IMR-90 (cell line): Measurements from ENCODE around the gene DCTN1. TPM values are rescaled to one million over a fixed set of nuclear protein-coding genes. Genes with fewer than 3 reads are reported as not detected.

Experiments
- ATAC-seq: fragments of 200-7000 bp; cut with Tn5 transposase; 2 replicates; pipeline ENCODE4 v1.9.1; 2020; ENCODE audit warnings: low read depth, mild to moderate bottlenecking, moderate library complexity
- BruUV-seq: library from RNA; stranded (reverse); fragments of 400-500 nt; replicated peaks from 2 replicates; lab custom pipeline; 2021; lab: Mats Ljungman, UMichigan
- CTCF ChIA-PET: fragments of 300-600 bp; formaldehyde crosslinking; extraction: SDS; loops from one replicate; lab custom pipeline; 2021; ENCODE audit warnings: antibody characterized with exemption; lab: Yijun Ruan, JAX
- POLR2A ChIA-PET: fragments of 300-600 bp; sonication (Branson Sonifier 250); formaldehyde crosslinking; loops from one replicate; lab custom pipeline; 2022; ENCODE audit warnings: antibody characterized with exemption; ENCODE audit not compliant: unreplicated experiment; lab: Charles Lee
- DNase-seq: peaks from one replicate; pipeline ENCODE4 v3.0.0; 2013
- H2AFZ ChIP-seq: replicated peaks from 2 replicates; pipeline ENCODE3; 2013; ENCODE audit warnings: low read length, mild to moderate bottlenecking; ENCODE audit not compliant: poor library complexity
- H2AK5ac ChIP-seq: 2 replicates; pipeline ENCODE4 v1.6.1; 2013; ENCODE audit warnings: low read depth, low read length, inconsistent platforms
- H2AK9ac ChIP-seq: replicated peaks from 2 replicates; pipeline ENCODE3; 2013; ENCODE audit warnings: mild to moderate bottlenecking, low read depth, low read length, moderate library complexity; ENCODE audit not compliant: poor library complexity
- H2BK120ac ChIP-seq: 2 replicates; pipeline ENCODE4 v1.6.1; 2013; ENCODE audit warnings: low read depth, low read length, inconsistent platforms
- H2BK15ac ChIP-seq: 3 replicates; pipeline ENCODE4 v1.6.1; 2013; ENCODE audit warnings: low read depth, low read length, inconsistent platforms
- H2BK20ac ChIP-seq: 2 replicates; pipeline ENCODE4 v1.6.1; 2013; ENCODE audit warnings: low read depth, mild to moderate bottlenecking, inconsistent platforms, low read length, moderate library complexity
- H2BK5ac ChIP-seq: 2 replicates; pipeline ENCODE4 v1.6.1; 2013; ENCODE audit warnings: mild to moderate bottlenecking, low read depth, low read length, inconsistent platforms; ENCODE audit not compliant: poor library complexity, severe bottlenecking
- H3K14ac ChIP-seq: replicated peaks from 2 replicates; pipeline ENCODE4 v1.6.1; 2013; ENCODE audit warnings: low read depth, low read length, inconsistent platforms
- H3K18ac ChIP-seq: 2 replicates; pipeline ENCODE4 v1.6.1; 2013; ENCODE audit warnings: low read depth, low read length, control low read depth
- H3K23ac ChIP-seq: 2 replicates; pipeline ENCODE4 v1.6.1; 2013; ENCODE audit warnings: low read depth, low read length, inconsistent platforms
- H3K27ac ChIP-seq: 2 replicates; pipeline ENCODE4 v1.5.1; 2013; ENCODE audit warnings: mild to moderate bottlenecking, control low read depth, low read length; ENCODE audit not compliant: insufficient read depth
- H3K27me3 ChIP-seq: 2 replicates; pipeline ENCODE4 v1.6.1; 2013; ENCODE audit warnings: low read length; ENCODE audit not compliant: control insufficient read depth, insufficient read depth
- H3K36me3 ChIP-seq: 2 replicates; pipeline ENCODE4 v1.6.1; 2013; ENCODE audit warnings: low read length, mixed read lengths; ENCODE audit not compliant: control insufficient read depth, insufficient read depth
- H3K4ac ChIP-seq: 2 replicates; pipeline ENCODE4 v1.6.1; 2013; ENCODE audit warnings: low read depth, low read length, inconsistent platforms
- H3K4me1 ChIP-seq: 2 replicates; pipeline ENCODE4 v1.6.1; 2013; ENCODE audit warnings: low read length, mixed read lengths; ENCODE audit not compliant: control insufficient read depth, insufficient read depth
- H3K4me2 ChIP-seq: 2 replicates; pipeline ENCODE4 v1.6.1; 2013; ENCODE audit warnings: low read depth, mild to moderate bottlenecking, control low read depth, low read length, moderate library complexity
- H3K4me3 ChIP-seq: 2 replicates; pipeline ENCODE4 v1.5.1; 2013; ENCODE audit warnings: low read depth, mild to moderate bottlenecking, control low read depth, low read length, moderate library complexity; ENCODE audit not compliant: insufficient read depth
- H3K56ac ChIP-seq: 2 replicates; pipeline ENCODE4 v1.6.1; 2013; ENCODE audit warnings: low read length, inconsistent platforms; ENCODE audit not compliant: insufficient read depth; ENCODE audit errors: extremely low read depth
- H3K79me1 ChIP-seq, 2 experiments: 2 replicates each; pipeline ENCODE4 v1.6.1; 2013; ENCODE audit warnings: low read length in 2 of 2, inconsistent platforms in 1 of 2, low read depth in 1 of 2
- H3K9ac ChIP-seq: 2 replicates; pipeline ENCODE4 v1.6.1; 2013; ENCODE audit warnings: low read depth, low read length, control low read depth
- H3K9me1 ChIP-seq: 2 replicates; pipeline ENCODE4 v1.6.1; 2013; ENCODE audit warnings: low read length, inconsistent platforms; ENCODE audit not compliant: insufficient read depth
- H3K9me3 ChIP-seq: 2 replicates; pipeline ENCODE4 v1.6.1; 2013; ENCODE audit warnings: low read length; ENCODE audit not compliant: control insufficient read depth, insufficient read depth
- H4K20me1 ChIP-seq: 2 replicates; pipeline ENCODE4 v1.6.1; 2013; ENCODE audit warnings: low read length, inconsistent platforms; ENCODE audit not compliant: insufficient read depth
- H4K5ac ChIP-seq: 2 replicates; pipeline ENCODE4 v1.6.1; 2013; ENCODE audit warnings: mild to moderate bottlenecking, low read depth, low read length, control low read depth
- H4K8ac ChIP-seq, 2 experiments: 2 replicates each; pipeline ENCODE4 v1.6.1; 2013; ENCODE audit warnings: low read depth in 2 of 2, low read length in 2 of 2, control low read depth in 1 of 2, inconsistent platforms in 1 of 2
- H4K91ac ChIP-seq: 2 replicates; pipeline ENCODE4 v1.6.1; 2013; ENCODE audit warnings: low read depth, low read length, inconsistent platforms; ENCODE audit not compliant: insufficient read depth
- BHLHE40 ChIP-seq: fragments of 150-350 bp; IDR thresholded peaks from 2 replicates; pipeline ENCODE4 v1.6.1; 2016; ENCODE audit warnings: mild to moderate bottlenecking, low read depth, low read length
- CHD1 ChIP-seq: IDR thresholded peaks from 2 replicates; pipeline ENCODE4 v1.6.1; 2012; ENCODE audit warnings: low read depth, low read length, improper control_type of control experiment
- CTCF ChIP-seq: conservative IDR thresholded peaks from 2 replicates; pipeline ENCODE4 v1.5.1; 2012; ENCODE audit warnings: mild to moderate bottlenecking, low read depth, low read length, improper control_type of control experiment
- ELK1 ChIP-seq: fragments of 150-350 bp; IDR thresholded peaks from 2 replicates; pipeline ENCODE4 v1.6.1; 2016; ENCODE audit warnings: low read depth, mild to moderate bottlenecking, low read length, moderate library complexity, borderline replicate concordance
- MAZ ChIP-seq: IDR thresholded peaks from 2 replicates; pipeline ENCODE4 v1.6.1; 2012; ENCODE audit warnings: low read depth, mild to moderate bottlenecking, low read length, improper control_type of control experiment, moderate library complexity, borderline replicate concordance
- NFE2L2 ChIP-seq: fragments of 150-350 bp; IDR thresholded peaks from 2 replicates; pipeline ENCODE4 v1.6.1; 2016; ENCODE audit warnings: low read depth, mild to moderate bottlenecking, low read length
- POLR2A ChIP-seq: IDR thresholded peaks from 2 replicates; pipeline ENCODE4 v1.6.1; 2012; ENCODE audit warnings: mild to moderate bottlenecking, low read depth, low read length
- RAD21 ChIP-seq: IDR thresholded peaks from 2 replicates; pipeline ENCODE4 v1.6.1; 2012; ENCODE audit warnings: low read length, improper control_type of control experiment
- RCOR1 ChIP-seq: IDR thresholded peaks from 2 replicates; pipeline ENCODE4 v1.6.1; 2012; ENCODE audit warnings: mild to moderate bottlenecking, low read length, improper control_type of control experiment; ENCODE audit not compliant: insufficient replicate concordance
- SMC3 ChIP-seq: fragments of 150-350 bp; IDR thresholded peaks from 2 replicates; pipeline ENCODE4 v1.6.1; 2016; ENCODE audit warnings: low read depth, mild to moderate bottlenecking, antibody characterized with exemption, low read length, moderate library complexity
- USF2 ChIP-seq: fragments of 150-350 bp; IDR thresholded peaks from 2 replicates; pipeline ENCODE4 v1.6.1; 2017; ENCODE audit warnings: mild to moderate bottlenecking, antibody characterized with exemption, low read length, low read depth
- WGBS, 2 experiments: methylation state at CpG; one replicate each; pipeline versions ENCODE4 v1.1.5 to v1.1.7; 2013; ENCODE audit warnings: missing lambda C conversion rate in 2 of 2; ENCODE audit not compliant: insufficient read length in 1 of 2; ENCODE audit errors: extremely low coverage in 2 of 2; 5-methylcytosine and 5-hydroxymethylcytosine counted together
- dilution Hi-C: fragments of 300-500 bp; cut with HindIII; formaldehyde crosslinking; loops from one replicate; pipeline ENCODE4 v1.14.3; 2018; ENCODE audit warnings: low sequenced_read_pairs; ENCODE audit not compliant: unreplicated experiment
- in situ Hi-C: fragments of 300-500 bp; cut with MboI; formaldehyde crosslinking; loops from 3 replicates; pipeline ENCODE4 v1.14.3; 2019; ENCODE audit warnings: low sequenced_read_pairs, inconsistent platforms, mixed read lengths
- intact Hi-C: fragments of 100-400 bp; cut with micrococcal nuclease; formaldehyde crosslinking; loops from 2 replicates; pipeline ENCODE4 v1.10.0; 2022
- polyA plus RNA-seq, 3 experiments: library from polyadenylated mRNA; depleted of rRNA; stranded (reverse); fragments of >200 nt; gene quantifications; 2 replicates each; pipeline ENCODE4 v1.2.3, GENCODE V29; 2012; ENCODE audit warnings: low replicate concordance in 1 of 3
- total RNA-seq: library from RNA; depleted of rRNA; stranded (reverse); fragments of >200 nt; gene quantifications from 2 replicates; pipeline ENCODE4 v1.2.3, GENCODE V29; 2012

DCTN1 gene
- total and polyA plus RNA-seq, 2 of the 4 experiments (the other 2 are of a cell fraction): 136 to 204 TPM

DNA sequence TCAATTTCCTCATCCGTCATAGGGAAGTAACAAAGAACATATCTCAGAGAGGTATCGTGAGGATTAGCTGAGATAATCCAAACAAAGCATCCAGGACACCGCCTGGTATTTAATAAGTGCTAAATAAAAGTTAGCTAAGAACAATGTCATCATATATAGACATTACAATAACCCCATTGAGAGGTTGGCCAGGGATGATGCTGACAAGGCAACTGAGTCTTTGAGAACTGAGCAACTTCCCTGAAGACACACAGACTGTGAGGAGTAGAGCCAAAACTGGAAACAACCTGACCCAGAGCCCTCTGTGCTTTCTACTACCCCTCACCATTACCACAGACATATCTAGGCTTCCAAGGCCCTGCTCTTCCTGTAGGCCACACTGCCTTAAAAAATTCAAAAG is 1.6 kb upstream of the DCTN1 start:
- WGBS, 2 experiments: no CpG with 5 or more reads among the region's 3 CpGs

More for the DNA sequence above, 1.6 kb upstream of the DCTN1 start:
- H2BK5ac ChIP-seq: no peak overlapping the region
- TF ChIP-seq SMC3 (no peak), CTCF (no peak), RAD21 (no peak), RCOR1 (no peak), USF2 (no peak), NFE2L2 (no peak), POLR2A (no peak), MAZ (no peak), CHD1 (no peak), ELK1 (no peak), BHLHE40 (no peak)
- BruUV-seq: no TSS peak
- dilution Hi-C loops (no loop called here), intact Hi-C loops (no loop called here), in situ Hi-C loops (no loop called here)
- H3K4me2 ChIP-seq: no peak overlapping the region
- H3K18ac ChIP-seq: peak overlapping the region; percentile 34; the same call in 1 of the 2 replicates
- no peak overlapping the region for H3K9ac ChIP-seq
- H3K4me3 ChIP-seq: no peak overlapping the region
- H2AK5ac ChIP-seq: no peak overlapping the region
- H2AK9ac ChIP-seq: no peak overlapping the region
- no peaks in the 10 kb centered on the region for H3K9me3 ChIP-seq
- H3K4me1 ChIP-seq: peaks cover 21% of the 10 kb centered on the region
- DNase-seq (no peak), ATAC-seq (no peak)
- no peak overlapping the region; the same call in 1 of the 2 replicates for H3K4ac ChIP-seq
- H4K8ac ChIP-seq: no peak overlapping the region; a peak in 1 of 4 replicates
- H3K36me3 ChIP-seq: peaks cover 14% of the 10 kb centered on the region
- no peak overlapping the region; the same call in 1 of the 2 replicates for H4K5ac ChIP-seq
- H3K9me1 ChIP-seq: peaks cover 29% of the 10 kb centered on the region
- H3K79me1 ChIP-seq: peaks cover 29 to 95% of the 10 kb centered on the region in 2 experiments
- peaks cover 35% of the 10 kb centered on the region for H4K20me1 ChIP-seq
- POLR2A ChIA-PET: no interaction called here
- H2BK15ac ChIP-seq: no peak overlapping the region; the same call in 2 of the 3 replicates
- no peak overlapping the region for H3K14ac ChIP-seq
- H3K23ac ChIP-seq: no peak overlapping the region
- H3K27me3 ChIP-seq: no peaks in the 10 kb centered on the region
- no peak overlapping the region for H2AFZ ChIP-seq
- no peak overlapping the region for H2BK120ac ChIP-seq
- peak overlapping the region; percentile 18; the same call in 1 of the 2 replicates for H3K27ac ChIP-seq
- CTCF ChIA-PET: no interaction called here
- no peak overlapping the region for H2BK20ac ChIP-seq
- H4K91ac ChIP-seq: no peak overlapping the region
- no peak overlapping the region for H3K56ac ChIP-seq
